ENCODE measurements around the gene SYT3. TPM values are rescaled to one million over a fixed set of nuclear protein-coding genes. Genes with fewer than 3 reads are reported as not detected.

Gene SYT3
- total RNA-seq, 1 experiment from 2014 or later = 0.18 TPM

GRCh38 chr19:50686310-50687032 lies 46.8 kb upstream of the SYT3 start:
- ATAC-seq = no peak
- H3K4me3 ChIP-seq (ENCODE audit: low read length) = no peak overlapping the region
- CTCF ChIA-PET = no interaction called here
- no peaks in the 10 kb centered on the region for H3K9me2 ChIP-seq (replicated peaks; ENCODE audit: low read length)
- no peak for TF ChIP-seq EZH2 (IDR thresholded peaks at IDR 0.05; ENCODE audit: low read length, unreplicated experiment)
- no peak; the same call in 1 of the 2 replicates for TF ChIP-seq EZH2phosphoT487 (IDR thresholded peaks at IDR 0.05; ENCODE audit: borderline replicate concordance, low read length)
- no peak for TF ChIP-seq CTCF (conservative IDR thresholded peaks at IDR 0.05; ENCODE audit: low read depth, low read length)
- no peaks in the 10 kb centered on the region for H3K79me2 ChIP-seq (ENCODE audit: low read length)
- no peak overlapping the region for H2AFZ ChIP-seq (ENCODE audit: low read length)
- H3K27ac ChIP-seq (ENCODE audit: low read length) = no peak overlapping the region
- BruUV-seq (replicated peaks) = no TSS peak
- intact Hi-C loops (cut with micrococcal nuclease) = no loop called here
- POLR2A ChIA-PET (ENCODE audit: unreplicated experiment) = no interaction called here
- no peak overlapping the region for H3K4me2 ChIP-seq (ENCODE audit: low read length)
- no peaks in the 10 kb centered on the region for H3F3A ChIP-seq (ENCODE audit: low read length, unreplicated experiment)
- no peak for DNase-seq
- H3K4me1 ChIP-seq (ENCODE audit: insufficient read depth, low read length) = no peaks in the 10 kb centered on the region
- no peaks in the 10 kb centered on the region for H4K20me1 ChIP-seq (ENCODE audit: low read length)
- no peak overlapping the region for H3K9ac ChIP-seq (ENCODE audit: low read length)
- no peaks in the 10 kb centered on the region for H3K9me3 ChIP-seq (ENCODE audit: low read length)
- no peaks in the 10 kb centered on the region for H3K36me3 ChIP-seq (ENCODE audit: low read depth, low read length)
- H3K27me3 ChIP-seq (ENCODE audit: low read length) = peaks cover 60% of the 10 kb centered on the region

- no peak overlapping the region for H3K4me2 ChIP-seq (ENCODE audit: low read length)
- H3K9me3 ChIP-seq (ENCODE audit: low read length) = no peaks in the 10 kb centered on the region
- H2AFZ ChIP-seq (ENCODE audit: low read length) = no peak overlapping the region
- H3K9ac ChIP-seq (ENCODE audit: low read length) = no peak overlapping the region
- CTCF ChIA-PET = no interaction called here
- H3K4me3 ChIP-seq (ENCODE audit: low read length) = no peak overlapping the region
- DNase-seq (peak; percentile 88), ATAC-seq (peak; percentile 96)
- no TSS peak for BruUV-seq (replicated peaks)
- no peaks in the 10 kb centered on the region for H4K20me1 ChIP-seq (ENCODE audit: low read length)
- H3K27ac ChIP-seq (ENCODE audit: low read length) = no peak overlapping the region
- no peaks in the 10 kb centered on the region for H3K79me2 ChIP-seq (ENCODE audit: low read length)
- POLR2A ChIA-PET (ENCODE audit: unreplicated experiment) = no interaction called here
- no peaks in the 10 kb centered on the region for H3K9me2 ChIP-seq (replicated peaks; ENCODE audit: low read length)
- H3K36me3 ChIP-seq (ENCODE audit: low read depth, low read length) = no peaks in the 10 kb centered on the region
- H3F3A ChIP-seq (ENCODE audit: low read length, unreplicated experiment) = no peaks in the 10 kb centered on the region
- H3K4me1 ChIP-seq (ENCODE audit: insufficient read depth, low read length) = no peaks in the 10 kb centered on the region
- peaks cover 30% of the 10 kb centered on the region for H3K27me3 ChIP-seq (ENCODE audit: low read length)
- TF ChIP-seq EZH2phosphoT487 (IDR thresholded peaks at IDR 0.05; ENCODE audit: borderline replicate concordance, low read length) = no peak
- TF ChIP-seq EZH2 (IDR thresholded peaks at IDR 0.05; ENCODE audit: low read length, unreplicated experiment) = no peak
- TF ChIP-seq CTCF (conservative IDR thresholded peaks at IDR 0.05; ENCODE audit: low read depth, low read length) = no peak
- intact Hi-C loops (cut with micrococcal nuclease) = no loop called here
Measured at GRCh38 chr19:50679177-50680125, 39.8 kb upstream of the SYT3 start.
